ENCODE results near the gene HK2. TPM values are rescaled to one million over a fixed set of nuclear protein-coding genes. Genes with fewer than 3 reads are reported as not detected.

Gene HK2
- polyA plus RNA-seq, 2 of the 4 experiments (the other 2 are of a cell fraction) = 0.37 to 1.2 TPM

GRCh38 chr2:74846481-74846880 is 12.6 kb downstream of the HK2 start:
- Histone ChIP-seq H3K27ac (no peak overlapping the region), H3K4me1 (peaks cover 25% of the 10 kb centered on the region), H3K9me3 (no peaks in the 10 kb centered on the region), H3K4me2 (no peak overlapping the region), H3K4me3 (no peak overlapping the region)
- DNase-seq (ENCODE audit: low read depth in 1 of 2, low spot score in 1 of 2) (no peak), FAIRE-seq (no peak), ATAC-seq (no peak)
- 85% methylated on average over 2 of the region's 2 CpGs for WGBS (ENCODE audit: missing lambda C conversion rate)
- ChIA-PET CTCF (interaction anchor here (1.2 to 5.1 kb wide), 5 partner anchors 10 to 133 kb away, joined by 3 to 32 read pairs (median 8); no protein-coding TSS in a partner anchor), POLR2A (no interaction called here)
- no peak for TF ChIP-seq RNF2 (IDR thresholded peaks at IDR 0.05; ENCODE audit: borderline replicate concordance, low read depth)
- TF ChIP-seq CEBPB (IDR thresholded peaks at IDR 0.05) = no peak
- no peak for TF ChIP-seq CBX8 (IDR thresholded peaks at IDR 0.05)
- TF ChIP-seq EHF (CRISPR knock-in tag; IDR thresholded peaks at IDR 0.05) = no peak
- no peak for TF ChIP-seq KDM1A (IDR thresholded peaks at IDR 0.05; ENCODE audit: low read depth)
- no peak for TF ChIP-seq JUNB (IDR thresholded peaks at IDR 0.05)
- no peak for TF ChIP-seq NR3C1 (IDR thresholded peaks at IDR 0.05)
- TF ChIP-seq USF2 (IDR thresholded peaks at IDR 0.05) = no peak
- TF ChIP-seq FOSB (CRISPR knock-in tag; IDR thresholded peaks at IDR 0.05) = no peak
- no peak for TF ChIP-seq HOXB5 (CRISPR knock-in tag; IDR thresholded peaks at IDR 0.05)
- no peak for TF ChIP-seq EHMT2 (IDR thresholded peaks at IDR 0.05; ENCODE audit: low read depth)
- TF ChIP-seq CHD4 (IDR thresholded peaks at IDR 0.05; ENCODE audit: borderline replicate concordance) = no peak
- TF ChIP-seq HDAC2 (IDR thresholded peaks at IDR 0.05) = no peak
- no peak for TF ChIP-seq HOXB13 (CRISPR knock-in tag; IDR thresholded peaks at IDR 0.05; ENCODE audit: low read depth)

GRCh38 chr2:74847070-74847858 is 13.3 kb downstream of the HK2 start:
- Histone ChIP-seq H3K9me3 (no peaks in the 10 kb centered on the region), H3K4me3 (no peak overlapping the region), H3K27ac (no peak overlapping the region), H3K4me2 (no peak overlapping the region), H3K4me1 (peaks cover 25% of the 10 kb centered on the region)
- 80% methylated on average over 10 of the region's 10 CpGs for WGBS (ENCODE audit: missing lambda C conversion rate)
- CTCF ChIA-PET = interaction anchor here (1.2 to 5.1 kb wide), 5 partner anchors 10 to 133 kb away, joined by 3 to 32 read pairs (median 8); no protein-coding TSS in a partner anchor
- ATAC-seq (no peak), DNase-seq (ENCODE audit: low read depth in 1 of 2, low spot score in 1 of 2) (no peak), FAIRE-seq (no peak)
- TF ChIP-seq HOXA7 (CRISPR knock-in tag; IDR thresholded peaks at IDR 0.05) (no peak), CEBPB (IDR thresholded peaks at IDR 0.05) (peak; percentile 25 to 68; a peak in 3 of 4 replicates), ZNF302 (CRISPR knock-in tag; IDR thresholded peaks at IDR 0.05) (no peak)
- POLR2A ChIA-PET = no interaction called here

DNA sequence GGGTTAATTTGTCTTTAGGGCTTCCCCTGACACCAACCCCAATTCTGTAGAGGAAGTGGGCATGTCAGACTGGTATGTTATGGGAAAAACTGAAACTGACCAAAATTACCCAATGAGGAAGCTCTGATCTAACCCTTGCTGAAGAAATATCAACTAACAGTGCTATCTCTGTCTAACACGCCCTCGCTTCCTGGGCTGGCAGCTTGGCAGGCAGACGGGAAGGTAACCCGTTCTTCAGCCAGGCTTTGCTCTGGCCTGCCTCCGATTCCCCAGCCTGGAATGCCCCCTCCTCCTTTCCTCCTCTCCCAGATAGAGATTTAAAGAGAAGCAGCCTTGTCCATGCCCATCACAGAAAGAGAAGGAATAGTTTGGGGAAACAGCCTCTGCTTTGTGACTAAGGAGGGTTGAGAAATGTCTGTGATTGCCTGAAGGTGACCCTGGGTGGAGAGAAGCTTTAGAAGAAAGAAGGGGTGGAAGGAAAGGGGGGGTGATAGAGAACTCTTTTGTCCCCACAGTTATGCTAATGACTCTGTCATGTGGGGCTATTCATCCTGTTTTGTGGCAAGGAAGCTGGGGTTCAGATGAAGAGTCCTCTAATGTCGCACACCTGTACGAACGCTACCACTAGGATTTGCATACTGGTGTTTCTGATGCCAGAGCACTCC is 15.4 kb downstream of the HK2 start:
- 85% methylated on average over 8 of the region's 8 CpGs for WGBS (ENCODE audit: missing lambda C conversion rate)
- ATAC-seq (no peak), FAIRE-seq (no peak), DNase-seq (ENCODE audit: low read depth in 1 of 2, low spot score in 1 of 2) (no peak)
- POLR2A ChIA-PET = no interaction called here
- CTCF ChIA-PET = interaction anchor here (1.2 to 5.1 kb wide), 4 partner anchors 9 to 134 kb away, joined by 4 to 32 read pairs (median 16); no protein-coding TSS in a partner anchor
- peaks cover 15% of the 10 kb centered on the region for H3K4me1 ChIP-seq
- H3K4me3 ChIP-seq = no peak overlapping the region
- H3K4me2 ChIP-seq = no peak overlapping the region
- no peak overlapping the region for H3K27ac ChIP-seq
- H3K9me3 ChIP-seq = no peaks in the 10 kb centered on the region
- TF ChIP-seq ELK1 (IDR thresholded peaks at IDR 0.05; ENCODE audit: low read depth, low read length) (no peak), FOXS1 (CRISPR knock-in tag; IDR thresholded peaks at IDR 0.05) (no peak), JUNB (IDR thresholded peaks at IDR 0.05) (no peak), CHD2 (IDR thresholded peaks at IDR 0.05; ENCODE audit: low read length, partially characterized antibody) (no peak), RCOR1 (IDR thresholded peaks at IDR 0.05; ENCODE audit: low read depth, low read length) (no peak), REST (IDR thresholded peaks at IDR 0.05) (no peak), TFCP2L1 (CRISPR knock-in tag; IDR thresholded peaks at IDR 0.05) (no peak), SREBF2 (IDR thresholded peaks at IDR 0.05) (no peak), BHLHE40 (IDR thresholded peaks at IDR 0.05; ENCODE audit: low read depth, low read length) (no peak), MYC (IDR thresholded peaks at IDR 0.05; ENCODE audit: borderline replicate concordance, low read length) (no peak), ZFP36 (IDR thresholded peaks at IDR 0.05; ENCODE audit: borderline replicate concordance, partially characterized antibody) (no peak), NFE2L2 (conservative IDR thresholded peaks at IDR 0.05; ENCODE audit: low read length) (no peak)
- TF ChIP-seq, protein P1, sequence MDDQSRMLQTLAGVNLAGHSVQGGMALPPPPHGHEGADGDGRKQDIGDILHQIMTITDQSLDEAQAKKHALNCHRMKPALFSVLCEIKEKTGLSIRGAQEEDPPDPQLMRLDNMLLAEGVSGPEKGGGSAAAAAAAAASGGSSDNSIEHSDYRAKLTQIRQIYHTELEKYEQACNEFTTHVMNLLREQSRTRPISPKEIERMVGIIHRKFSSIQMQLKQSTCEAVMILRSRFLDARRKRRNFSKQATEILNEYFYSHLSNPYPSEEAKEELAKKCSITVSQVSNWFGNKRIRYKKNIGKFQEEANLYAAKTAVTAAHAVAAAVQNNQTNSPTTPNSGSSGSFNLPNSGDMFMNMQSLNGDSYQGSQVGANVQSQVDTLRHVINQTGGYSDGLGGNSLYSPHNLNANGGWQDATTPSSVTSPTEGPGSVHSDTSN (IDR thresholded peaks at IDR 0.05) = no peak

Measured in A549 (cell line).